HL-60 (cell line): ENCODE data around the gene PRSS48.

Experiments used
- DNase-seq, 2 experiments: peaks; one replicate each; pipeline ENCODE4 v3.0.0-alpha.2; 2010 to 2020; ENCODE audit warnings: low read depth in 1 of 2, low spot score in 1 of 2
- H3K27ac ChIP-seq: fragments of 250-450 bp; sonication (Bioruptor Pico); replicated peaks from 2 replicates; pipeline ENCODE4 v1.5.1; 2020; ENCODE audit warnings: mild to moderate bottlenecking, moderate library complexity
- H3K27me3 ChIP-seq: fragments of 250-450 bp; sonication (Bioruptor Pico); 2 replicates; pipeline ENCODE4 v1.5.1; 2021; ENCODE audit warnings: mild to moderate bottlenecking, moderate library complexity; ENCODE audit not compliant: insufficient read depth, poor library complexity, severe bottlenecking
- H3K4me3 ChIP-seq: replicated peaks from 2 replicates; pipeline ENCODE4 v1.5.1; 2011; ENCODE audit warnings: mild to moderate bottlenecking, control low read depth, low read length; ENCODE audit not compliant: insufficient read depth
- GABPA ChIP-seq: IDR thresholded peaks from 2 replicates; pipeline ENCODE4 v1.6.1; 2012; ENCODE audit warnings: low read depth
- POLR2AphosphoS5 ChIP-seq: IDR thresholded peaks from 2 replicates; pipeline ENCODE4 v1.6.1; 2012; ENCODE audit warnings: low read depth
- SPI1 ChIP-seq: IDR thresholded peaks from 2 replicates; pipeline ENCODE4 v1.6.1; 2012; ENCODE audit warnings: low read depth, mild to moderate bottlenecking, borderline replicate concordance
- TF ChIP-seq, protein P1 (sequence below): IDR thresholded peaks from 2 replicates; pipeline ENCODE4 v1.6.1; 2012; ENCODE audit warnings: low read depth; ENCODE audit not compliant: insufficient replicate concordance
- TF ChIP-seq, protein P2 (sequence below): IDR thresholded peaks from one replicate; pipeline ENCODE4 v1.5.1; 2011; ENCODE audit warnings: low read length, control low read depth, inconsistent platforms; ENCODE audit not compliant: insufficient read depth

The PRSS48 gene

DNA sequence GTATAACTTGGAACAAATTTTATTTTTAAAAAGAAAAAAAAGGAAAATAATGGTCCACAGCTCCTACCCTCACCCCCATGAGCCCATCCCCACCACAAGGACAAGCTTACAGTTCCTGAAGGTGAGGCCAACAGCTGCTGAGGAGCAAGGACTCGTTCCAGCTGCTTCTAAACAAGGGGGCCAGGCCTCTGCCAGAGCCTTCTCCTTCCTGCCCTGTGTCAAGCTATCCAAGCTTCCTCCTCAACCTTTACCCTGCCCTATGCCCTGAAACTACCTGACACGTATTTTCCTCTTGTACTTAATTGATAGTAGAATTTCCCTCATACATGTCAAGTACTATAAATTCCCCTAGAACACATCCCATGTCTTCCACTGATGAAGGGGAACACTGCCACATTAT, 39.7 kb downstream of the PRSS48 start:
- no peak overlapping the region for H3K27ac ChIP-seq
- H3K4me3 ChIP-seq = no peak overlapping the region
- no peak for DNase-seq
- H3K27me3 ChIP-seq = no peaks in the 10 kb centered on the region
- TF ChIP-seq GABPA (no peak), POLR2AphosphoS5 (no peak), SPI1 (no peak)
- TF ChIP-seq, protein P1, sequence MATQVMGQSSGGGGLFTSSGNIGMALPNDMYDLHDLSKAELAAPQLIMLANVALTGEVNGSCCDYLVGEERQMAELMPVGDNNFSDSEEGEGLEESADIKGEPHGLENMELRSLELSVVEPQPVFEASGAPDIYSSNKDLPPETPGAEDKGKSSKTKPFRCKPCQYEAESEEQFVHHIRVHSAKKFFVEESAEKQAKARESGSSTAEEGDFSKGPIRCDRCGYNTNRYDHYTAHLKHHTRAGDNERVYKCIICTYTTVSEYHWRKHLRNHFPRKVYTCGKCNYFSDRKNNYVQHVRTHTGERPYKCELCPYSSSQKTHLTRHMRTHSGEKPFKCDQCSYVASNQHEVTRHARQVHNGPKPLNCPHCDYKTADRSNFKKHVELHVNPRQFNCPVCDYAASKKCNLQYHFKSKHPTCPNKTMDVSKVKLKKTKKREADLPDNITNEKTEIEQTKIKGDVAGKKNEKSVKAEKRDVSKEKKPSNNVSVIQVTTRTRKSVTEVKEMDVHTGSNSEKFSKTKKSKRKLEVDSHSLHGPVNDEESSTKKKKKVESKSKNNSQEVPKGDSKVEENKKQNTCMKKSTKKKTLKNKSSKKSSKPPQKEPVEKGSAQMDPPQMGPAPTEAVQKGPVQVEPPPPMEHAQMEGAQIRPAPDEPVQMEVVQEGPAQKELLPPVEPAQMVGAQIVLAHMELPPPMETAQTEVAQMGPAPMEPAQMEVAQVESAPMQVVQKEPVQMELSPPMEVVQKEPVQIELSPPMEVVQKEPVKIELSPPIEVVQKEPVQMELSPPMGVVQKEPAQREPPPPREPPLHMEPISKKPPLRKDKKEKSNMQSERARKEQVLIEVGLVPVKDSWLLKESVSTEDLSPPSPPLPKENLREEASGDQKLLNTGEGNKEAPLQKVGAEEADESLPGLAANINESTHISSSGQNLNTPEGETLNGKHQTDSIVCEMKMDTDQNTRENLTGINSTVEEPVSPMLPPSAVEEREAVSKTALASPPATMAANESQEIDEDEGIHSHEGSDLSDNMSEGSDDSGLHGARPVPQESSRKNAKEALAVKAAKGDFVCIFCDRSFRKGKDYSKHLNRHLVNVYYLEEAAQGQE = no peak
- TF ChIP-seq, protein P2, sequence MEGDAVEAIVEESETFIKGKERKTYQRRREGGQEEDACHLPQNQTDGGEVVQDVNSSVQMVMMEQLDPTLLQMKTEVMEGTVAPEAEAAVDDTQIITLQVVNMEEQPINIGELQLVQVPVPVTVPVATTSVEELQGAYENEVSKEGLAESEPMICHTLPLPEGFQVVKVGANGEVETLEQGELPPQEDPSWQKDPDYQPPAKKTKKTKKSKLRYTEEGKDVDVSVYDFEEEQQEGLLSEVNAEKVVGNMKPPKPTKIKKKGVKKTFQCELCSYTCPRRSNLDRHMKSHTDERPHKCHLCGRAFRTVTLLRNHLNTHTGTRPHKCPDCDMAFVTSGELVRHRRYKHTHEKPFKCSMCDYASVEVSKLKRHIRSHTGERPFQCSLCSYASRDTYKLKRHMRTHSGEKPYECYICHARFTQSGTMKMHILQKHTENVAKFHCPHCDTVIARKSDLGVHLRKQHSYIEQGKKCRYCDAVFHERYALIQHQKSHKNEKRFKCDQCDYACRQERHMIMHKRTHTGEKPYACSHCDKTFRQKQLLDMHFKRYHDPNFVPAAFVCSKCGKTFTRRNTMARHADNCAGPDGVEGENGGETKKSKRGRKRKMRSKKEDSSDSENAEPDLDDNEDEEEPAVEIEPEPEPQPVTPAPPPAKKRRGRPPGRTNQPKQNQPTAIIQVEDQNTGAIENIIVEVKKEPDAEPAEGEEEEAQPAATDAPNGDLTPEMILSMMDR = no peak

DNA sequence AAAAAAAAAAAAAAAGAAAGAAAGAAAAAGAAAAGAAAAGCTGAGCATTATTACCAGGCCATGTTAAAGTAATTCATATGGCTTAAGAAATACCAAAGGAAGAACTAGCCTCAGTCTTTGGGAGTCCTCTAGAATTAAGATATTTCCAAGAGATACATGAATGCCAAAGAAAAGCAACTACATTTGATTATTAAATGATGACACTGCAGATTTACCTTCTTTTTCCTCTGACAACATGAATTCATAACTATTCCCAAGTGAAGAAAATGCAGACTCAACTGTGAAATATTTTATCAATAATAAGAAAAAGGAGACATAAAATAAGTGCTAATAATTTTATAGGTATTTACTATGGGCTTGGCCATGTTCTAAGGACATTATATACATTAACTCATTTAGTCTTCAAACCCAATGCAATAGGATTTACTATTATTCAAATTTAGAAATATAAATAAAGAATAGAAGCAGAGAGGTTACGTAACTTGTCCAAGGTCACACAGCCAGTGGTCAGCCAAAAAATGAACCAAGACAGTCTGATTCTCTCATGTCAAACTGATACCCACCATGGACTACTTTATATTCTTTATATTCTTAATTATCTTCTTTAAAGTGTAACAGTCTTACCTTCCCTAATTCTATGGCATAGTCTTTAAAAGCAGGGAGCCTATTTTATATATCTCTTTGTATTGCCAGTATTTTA, 41.5 kb downstream of the PRSS48 start:
- H3K27ac ChIP-seq = no peak overlapping the region
- no peak for DNase-seq
- H3K4me3 ChIP-seq = no peak overlapping the region
- peaks cover 8% of the 10 kb centered on the region for H3K27me3 ChIP-seq
- TF ChIP-seq GABPA = no peak
- TF ChIP-seq, protein P1 = no peak

DNA sequence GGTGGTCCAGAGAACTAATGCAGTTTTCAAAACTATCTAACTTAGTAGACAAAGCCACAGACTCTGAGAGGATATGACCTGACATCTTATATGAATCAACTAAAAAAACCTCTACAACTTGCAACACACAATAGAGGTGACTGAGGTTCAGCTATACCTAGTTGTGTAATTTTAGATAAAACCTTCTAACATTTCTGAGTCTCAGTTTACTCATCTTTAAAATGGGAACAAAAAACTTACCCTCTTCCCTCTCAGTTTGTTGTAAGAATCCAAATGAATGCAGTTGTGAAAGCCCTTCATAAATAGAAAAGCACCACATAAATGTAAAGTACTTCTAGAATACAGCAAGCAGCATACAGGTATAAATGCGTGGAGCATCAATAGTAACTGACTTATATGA, 42.5 kb downstream of the PRSS48 start:
- no peak overlapping the region for H3K4me3 ChIP-seq
- H3K27me3 ChIP-seq = peaks cover 13% of the 10 kb centered on the region
- H3K27ac ChIP-seq = no peak overlapping the region
- no peak for DNase-seq
- TF ChIP-seq, protein P1 = no peak
- no peak for TF ChIP-seq SPI1
- TF ChIP-seq, protein P2 = no peak
- no peak for TF ChIP-seq GABPA
- no peak for TF ChIP-seq POLR2AphosphoS5
